HG02973 (cell line): ENCODE results near the gene OR51B2.
"Not testable (repeated sequence)": the region's sequence is repeated elsewhere in the genome, so short reads cannot be mapped to it uniquely, and the experiment has no call there.

Experiments
- ATAC-seq: cut with Tn5 transposase; IDR thresholded peaks from one replicate; pipeline ENCODE4 v1.9.1; 2021; ENCODE audit warnings: moderate library complexity; ENCODE audit not compliant: unreplicated experiment

The OR51B2 gene

GRCh38 chr11:5324197-5324596, at the start of gene OR51B2:
Gene OR51B2, minus strand, starts transcription at chr11:5324297. Its CDS starts 0 bp downstream, at chr11:5324297.
- no peak for ATAC-seq

- peak; percentile 58 for ATAC-seq
These were observed 45.7 kb upstream of the OR51B2 start for GRCh38 chr11:5369789-5370188.

GRCh38 chr11:5368502-5369043, 44.5 kb upstream of the OR51B2 start:
- no peak for ATAC-seq

GRCh38 chr11:5367448-5368074, 43.5 kb upstream of the OR51B2 start:
- ATAC-seq: no peak

- ATAC-seq: no peak
These were observed 42.8 kb upstream of the OR51B2 start for GRCh38 chr11:5366856-5367255.

GRCh38 chr11:5366365-5366764, 42.3 kb upstream of the OR51B2 start:
- ATAC-seq: not testable (repeated sequence)

- ATAC-seq: no peak
These were observed 40.1 kb upstream of the OR51B2 start for GRCh38 chr11:5364214-5364613.

- no peak for ATAC-seq
These were observed 39.6 kb upstream of the OR51B2 start for GRCh38 chr11:5363679-5364078.

GRCh38 chr11:5362017-5362625, 38.0 kb upstream of the OR51B2 start:
- ATAC-seq: no peak

GRCh38 chr11:5356031-5356430, 31.9 kb upstream of the OR51B2 start:
- ATAC-seq: not testable (repeated sequence)

- no peak for ATAC-seq
These were observed 27.1 kb upstream of the OR51B2 start, which contains the start of gene OR51B6 for GRCh38 chr11:5351208-5351607. Gene OR51B6, plus strand, starts transcription at chr11:5351508. Its CDS starts 0 bp downstream, at chr11:5351508.

GRCh38 chr11:5349550-5349949, 25.5 kb upstream of the OR51B2 start:
- no peak for ATAC-seq

- ATAC-seq: no peak
These were observed 24.6 kb upstream of the OR51B2 start for GRCh38 chr11:5348551-5349194.

- ATAC-seq: no peak
These were observed 21.7 kb upstream of the OR51B2 start for GRCh38 chr11:5345831-5346230.

GRCh38 chr11:5343474-5344335, 19.6 kb upstream of the OR51B2 start, which contains the start of gene OR51B5:
Gene OR51B5, minus strand, starts transcription at chr11:5343524. Its CDS starts 0 bp downstream, at chr11:5343524.
- ATAC-seq: no peak

- peak; percentile 65 for ATAC-seq
These were observed 15.8 kb upstream of the OR51B2 start for GRCh38 chr11:5339771-5340322.

- ATAC-seq: not testable (repeated sequence)
These were observed 13.2 kb upstream of the OR51B2 start for GRCh38 chr11:5337253-5337652.

GRCh38 chr11:5336331-5336730, 12.2 kb upstream of the OR51B2 start:
- ATAC-seq: no peak

- ATAC-seq: no peak
These were observed 11.1 kb upstream of the OR51B2 start for GRCh38 chr11:5335170-5335569.

- no peak for ATAC-seq
These were observed 6.8 kb downstream of the OR51B2 start for GRCh38 chr11:5317292-5317691.
